ENCODE results near the gene GLRX.

- TF ChIP-seq EZH2 (IDR thresholded peaks at IDR 0.05) (no peak), POLR2AphosphoS5 (IDR thresholded peaks at IDR 0.05; ENCODE audit: borderline replicate concordance, low read depth, low read length) (no peak; the same call in 1 of the 2 replicates), FOXP2 (optimal IDR thresholded peaks at IDR 0.05; ENCODE audit: control extremely low read depth, extremely low read length, insufficient read depth) (peak; percentile 48)
Observed at GRCh38 chr5:95808686-95809413, 13.7 kb downstream of the GLRX start.

Measured in SK-N-MC (cell line).